HEK293 (cell line): ENCODE measurements around the gene CCDC12.

ENCODE experiments used
- CTCF ChIA-PET: fragments of 350-600 bp; formaldehyde crosslinking; extraction: SDS; loops from one replicate; lab custom pipeline; 2021; ENCODE audit warnings: antibody characterized with exemption; lab: Yijun Ruan, JAX
- POLR2A ChIA-PET: fragments of 300-600 bp; formaldehyde crosslinking; extraction: SDS; loops from one replicate; lab custom pipeline; 2020; ENCODE audit warnings: antibody characterized with exemption, inconsistent platforms; lab: Yijun Ruan, JAX
- H3K27ac ChIP-seq: fragments of 200-500 bp; sonication (Bioruptor generic); 2 replicates; pipeline ENCODE4 v1.5.1; 2014; ENCODE audit warnings: low read depth, low read length, control low read depth, inconsistent platforms; ENCODE audit errors: extremely low read depth
- H3K36me3 ChIP-seq, 2 experiments: fragments of 200-500 bp in 1 of 2; sonication (Bioruptor generic) in 1 of 2; 1 replicate in 1 of 2; 2 replicates in 1 of 2; pipeline ENCODE4 v1.5.1; 2014 to 2017; ENCODE audit warnings: inconsistent platforms in 2 of 2, low read length in 2 of 2; ENCODE audit not compliant: control insufficient read depth in 2 of 2, insufficient read depth in 1 of 2
- H3K4me1 ChIP-seq: fragments of 200-500 bp; sonication (Bioruptor generic); 2 replicates; pipeline ENCODE4 v1.5.1; 2014; ENCODE audit warnings: mild to moderate bottlenecking, low read length, inconsistent platforms; ENCODE audit not compliant: control insufficient read depth, insufficient read depth
- H3K4me3 ChIP-seq: 2 replicates; pipeline ENCODE4 v1.5.1; 2011; ENCODE audit warnings: low read depth, mild to moderate bottlenecking, control low read depth, low read length, moderate library complexity
- H3K9me3 ChIP-seq: fragments of 200-500 bp; sonication (Bioruptor generic); 2 replicates; pipeline ENCODE4 v1.5.1; 2014; ENCODE audit warnings: low read depth, low read length, inconsistent platforms; ENCODE audit not compliant: control insufficient read depth, insufficient read depth
- BCL6B ChIP-seq: fragments of 450-650 bp; formaldehyde crosslinking; IDR thresholded peaks from 2 replicates; pipeline ENCODE4 v1.5.1; 2017; ENCODE audit warnings: missing biosample characterization, missing genetic modification characterization
- GLIS1 ChIP-seq: fragments of 450-650 bp; formaldehyde crosslinking; IDR thresholded peaks from 2 replicates; pipeline ENCODE4 v1.5.1; 2016; ENCODE audit warnings: missing biosample characterization, missing genetic modification characterization
- GLIS2 ChIP-seq: fragments of 450-650 bp; formaldehyde crosslinking; IDR thresholded peaks from 2 replicates; pipeline ENCODE4 v1.5.1; 2016; ENCODE audit warnings: missing biosample characterization, missing genetic modification characterization
- KLF1 ChIP-seq: fragments of 450-650 bp; formaldehyde crosslinking; IDR thresholded peaks from 2 replicates; pipeline ENCODE4 v1.5.1; 2016; ENCODE audit warnings: missing biosample characterization, missing genetic modification characterization
- KLF10 ChIP-seq: fragments of 450-650 bp; IDR thresholded peaks from 2 replicates; pipeline ENCODE4 v1.5.1; 2018; ENCODE audit warnings: missing biosample characterization, mild to moderate bottlenecking, missing genetic modification characterization
- KLF7 ChIP-seq: fragments of 450-650 bp; formaldehyde crosslinking; IDR thresholded peaks from 2 replicates; pipeline ENCODE4 v1.5.1; 2016; ENCODE audit warnings: missing biosample characterization, missing genetic modification characterization, borderline replicate concordance
- KLF8 ChIP-seq: fragments of 450-650 bp; formaldehyde crosslinking; IDR thresholded peaks from 2 replicates; pipeline ENCODE4 v1.5.1; 2016; ENCODE audit warnings: missing biosample characterization, missing genetic modification characterization
- KLF9 ChIP-seq: fragments of 450-650 bp; formaldehyde crosslinking; IDR thresholded peaks from 2 replicates; pipeline ENCODE4 v1.5.1; 2016; ENCODE audit warnings: missing biosample characterization, missing genetic modification characterization, low read depth
- RBAK ChIP-seq: fragments of 450-650 bp; formaldehyde crosslinking; IDR thresholded peaks from 2 replicates; pipeline ENCODE4 v1.5.1; 2016; ENCODE audit warnings: missing biosample characterization, missing genetic modification characterization
- SP3 ChIP-seq: fragments of 450-650 bp; formaldehyde crosslinking; IDR thresholded peaks from 2 replicates; pipeline ENCODE4 v1.5.1; 2016; ENCODE audit warnings: missing biosample characterization, missing genetic modification characterization
- TRIM28 ChIP-seq: IDR thresholded peaks from 2 replicates; pipeline ENCODE4 v1.6.1; 2011; ENCODE audit warnings: low read length, control low read depth, borderline replicate concordance
- WT1 ChIP-seq: fragments of 450-650 bp; formaldehyde crosslinking; IDR thresholded peaks from 2 replicates; pipeline ENCODE4 v1.5.1; 2016; ENCODE audit warnings: missing biosample characterization, missing genetic modification characterization
- YY1 ChIP-seq: fragments of 450-650 bp; formaldehyde crosslinking; IDR thresholded peaks from 2 replicates; pipeline ENCODE4 v1.5.1; 2018; ENCODE audit warnings: missing biosample characterization, missing genetic modification characterization
- YY2 ChIP-seq: fragments of 450-650 bp; formaldehyde crosslinking; IDR thresholded peaks from 2 replicates; pipeline ENCODE4 v1.5.1; 2016; ENCODE audit warnings: missing biosample characterization, missing genetic modification characterization
- ZFHX2 ChIP-seq: fragments of 450-650 bp; formaldehyde crosslinking; conservative IDR thresholded peaks from 2 replicates; pipeline ENCODE4 v1.5.1; 2016; ENCODE audit warnings: missing biosample characterization, missing genetic modification characterization
- ZNF146 ChIP-seq: fragments of 450-650 bp; formaldehyde crosslinking; IDR thresholded peaks from 2 replicates; pipeline ENCODE4 v1.5.1; 2016; ENCODE audit warnings: missing biosample characterization, missing genetic modification characterization
- ZNF157 ChIP-seq: fragments of 450-650 bp; formaldehyde crosslinking; IDR thresholded peaks from 2 replicates; pipeline ENCODE4 v1.5.1; 2016; ENCODE audit warnings: missing biosample characterization, missing genetic modification characterization
- ZNF174 ChIP-seq: fragments of 450-650 bp; formaldehyde crosslinking; IDR thresholded peaks from 2 replicates; pipeline ENCODE4 v1.5.0; 2017; ENCODE audit warnings: missing biosample characterization, mild to moderate bottlenecking, missing genetic modification characterization
- ZNF2 ChIP-seq: fragments of 450-650 bp; formaldehyde crosslinking; IDR thresholded peaks from 2 replicates; pipeline ENCODE4 v1.5.1; 2016; ENCODE audit warnings: missing biosample characterization, missing genetic modification characterization
- ZNF266 ChIP-seq: fragments of 450-650 bp; formaldehyde crosslinking; IDR thresholded peaks from 2 replicates; pipeline ENCODE4 v1.5.1; 2016; ENCODE audit warnings: missing biosample characterization, missing genetic modification characterization, low read depth
- ZNF274 ChIP-seq, 2 experiments: fragments of 200-500 bp in 1 of 2; fragments of 450-650 bp in 1 of 2; sonication (Bioruptor generic) in 1 of 2; formaldehyde crosslinking in 1 of 2; IDR thresholded peaks; 2 replicates each; pipeline versions ENCODE4 v1.5.1 to v1.6.1; 2014 to 2016; ENCODE audit warnings: borderline replicate concordance in 1 of 2, inconsistent platforms in 1 of 2, low read length in 1 of 2, missing biosample characterization in 1 of 2, missing genetic modification characterization in 1 of 2
- ZNF416 ChIP-seq: fragments of 450-650 bp; formaldehyde crosslinking; IDR thresholded peaks from 2 replicates; pipeline ENCODE4 v1.5.1; 2016; ENCODE audit warnings: missing biosample characterization, missing genetic modification characterization
- ZNF521 ChIP-seq: fragments of 450-650 bp; formaldehyde crosslinking; IDR thresholded peaks from 2 replicates; pipeline ENCODE4 v1.5.1; 2017; ENCODE audit warnings: missing biosample characterization, mild to moderate bottlenecking, missing genetic modification characterization
- ZNF529 ChIP-seq: fragments of 450-650 bp; formaldehyde crosslinking; IDR thresholded peaks from 2 replicates; pipeline ENCODE4 v1.5.1; 2017; ENCODE audit warnings: missing genetic modification characterization, missing biosample characterization; ENCODE audit not compliant: insufficient replicate concordance
- ZNF530 ChIP-seq: fragments of 450-650 bp; formaldehyde crosslinking; IDR thresholded peaks from 2 replicates; pipeline ENCODE4 v1.5.1; 2016; ENCODE audit warnings: low read depth, missing biosample characterization, missing genetic modification characterization
- ZNF654 ChIP-seq: fragments of 450-650 bp; formaldehyde crosslinking; IDR thresholded peaks from 2 replicates; pipeline ENCODE4 v1.5.1; 2016; ENCODE audit warnings: low read depth, missing biosample characterization, missing genetic modification characterization
- ZNF707 ChIP-seq: fragments of 450-650 bp; formaldehyde crosslinking; IDR thresholded peaks from 2 replicates; pipeline ENCODE4 v1.5.1; 2016; ENCODE audit warnings: missing biosample characterization, missing genetic modification characterization
- ZNF768 ChIP-seq: fragments of 450-650 bp; formaldehyde crosslinking; IDR thresholded peaks from 2 replicates; pipeline ENCODE4 v1.5.1; 2018; ENCODE audit warnings: missing biosample characterization, mild to moderate bottlenecking, missing genetic modification characterization
- ZSCAN30 ChIP-seq: fragments of 450-650 bp; IDR thresholded peaks from 2 replicates; pipeline ENCODE4 v1.5.1; 2018; ENCODE audit warnings: missing biosample characterization, mild to moderate bottlenecking, missing genetic modification characterization, moderate library complexity
- ZSCAN4 ChIP-seq: fragments of 450-650 bp; formaldehyde crosslinking; IDR thresholded peaks from 2 replicates; pipeline ENCODE4 v1.5.1; 2017; ENCODE audit warnings: missing biosample characterization, missing genetic modification characterization

CCDC12 gene

GRCh38 chr3:46952813-46953212 lies 23.7 kb downstream of the CCDC12 start:
- Histone ChIP-seq H3K4me1 (peaks cover 8% of the 10 kb centered on the region; the same call in 1 of the 2 replicates), H3K36me3 (peaks cover 0 to 2% of the 10 kb centered on the region in 2 experiments; a peak in 1 of 3 replicates), H3K4me3 (no peak overlapping the region), H3K9me3 (no peaks in the 10 kb centered on the region), H3K27ac (no peak overlapping the region)
- CTCF ChIA-PET, result no interaction called here
- TF ChIP-seq ZNF2 (tag by site-specific recombination) (no peak), ZFHX2 (tag by site-specific recombination) (no peak), ZNF174 (tag by site-specific recombination) (no peak), KLF9 (tag by site-specific recombination) (no peak), SP3 (no peak), ZNF530 (no peak), ZNF521 (tag by site-specific recombination) (no peak), ZNF768 (tag by site-specific recombination) (no peak), GLIS1 (tag by site-specific recombination) (no peak), ZSCAN30 (tag by site-specific recombination) (no peak), ZNF274 (IDR thresholded peaks at IDR 0.05; ENCODE audit: low read length) (no peak), ZNF274 (tag by site-specific recombination; IDR thresholded peaks at IDR 0.05; ENCODE audit: borderline replicate concordance) (no peak)
- POLR2A ChIA-PET, result no interaction called here

- H3K4me3 ChIP-seq, result no peak overlapping the region
- POLR2A ChIA-PET, result no interaction called here
- no peak overlapping the region for H3K27ac ChIP-seq
- peaks cover 8% of the 10 kb centered on the region for H3K4me1 ChIP-seq
- no peak for TF ChIP-seq ZNF654
- no peak for TF ChIP-seq ZNF707
- TF ChIP-seq KLF1 (tag by site-specific recombination), result no peak
- TF ChIP-seq KLF7 (tag by site-specific recombination), result no peak
- no peak for TF ChIP-seq KLF8 (tag by site-specific recombination)
- TF ChIP-seq ZFHX2 (tag by site-specific recombination), result no peak
- TF ChIP-seq BCL6B (tag by site-specific recombination), result no peak
- TF ChIP-seq GLIS2 (tag by site-specific recombination), result no peak
- TF ChIP-seq ZNF146 (tag by site-specific recombination), result no peak
- TF ChIP-seq, all 188 proteins: peak for 0
- H3K36me3 ChIP-seq, result peaks cover 0 to 16% of the 10 kb centered on the region in 2 experiments; a peak in 1 of 3 replicates
- H3K9me3 ChIP-seq, result no peaks in the 10 kb centered on the region
- CTCF ChIA-PET, result interaction anchor here (0.6 kb wide), 1 partner anchor 42 kb away, joined by 4 read pairs; no protein-coding TSS in a partner anchor
These were observed 25.8 kb downstream of the CCDC12 start for GRCh38 chr3:46950650-46951241.

GRCh38 chr3:46950177-46950576 lies 26.4 kb downstream of the CCDC12 start:
- no peak overlapping the region for H3K27ac ChIP-seq
- ChIA-PET CTCF (interaction anchor here (0.6 kb wide), 1 partner anchor 43 kb away, joined by 4 read pairs; no protein-coding TSS in a partner anchor), POLR2A (no interaction called here)
- H3K4me3 ChIP-seq, result no peak overlapping the region
- H3K4me1 ChIP-seq, result peaks cover 8% of the 10 kb centered on the region
- no peak for TF ChIP-seq YY2 (tag by site-specific recombination)
- TF ChIP-seq YY1 (tag by site-specific recombination), result no peak
- TF ChIP-seq ZSCAN4 (tag by site-specific recombination), result no peak
- TF ChIP-seq ZNF416 (tag by site-specific recombination), result no peak
- TF ChIP-seq ZNF529 (tag by site-specific recombination), result no peak
- no peak for TF ChIP-seq WT1
- TF ChIP-seq RBAK (tag by site-specific recombination), result no peak
- no peak for TF ChIP-seq ZNF157 (tag by site-specific recombination)
- no peak for TF ChIP-seq ZNF266 (tag by site-specific recombination)
- no peak for TF ChIP-seq KLF10
- no peak for TF ChIP-seq TRIM28
- H3K36me3 ChIP-seq, result peaks cover 0 to 18% of the 10 kb centered on the region in 2 experiments; a peak in 1 of 3 replicates
- H3K9me3 ChIP-seq, result no peaks in the 10 kb centered on the region
